GM21528 (cell line): ENCODE results near the gene CFAP100.

Experiments used
- ATAC-seq: cut with Tn5 transposase; IDR thresholded peaks from one replicate; pipeline ENCODE4 v1.9.1; 2021; ENCODE audit warnings: mild to moderate bottlenecking, moderate library complexity; ENCODE audit not compliant: unreplicated experiment, low FRiP score

Gene CFAP100

DNA sequence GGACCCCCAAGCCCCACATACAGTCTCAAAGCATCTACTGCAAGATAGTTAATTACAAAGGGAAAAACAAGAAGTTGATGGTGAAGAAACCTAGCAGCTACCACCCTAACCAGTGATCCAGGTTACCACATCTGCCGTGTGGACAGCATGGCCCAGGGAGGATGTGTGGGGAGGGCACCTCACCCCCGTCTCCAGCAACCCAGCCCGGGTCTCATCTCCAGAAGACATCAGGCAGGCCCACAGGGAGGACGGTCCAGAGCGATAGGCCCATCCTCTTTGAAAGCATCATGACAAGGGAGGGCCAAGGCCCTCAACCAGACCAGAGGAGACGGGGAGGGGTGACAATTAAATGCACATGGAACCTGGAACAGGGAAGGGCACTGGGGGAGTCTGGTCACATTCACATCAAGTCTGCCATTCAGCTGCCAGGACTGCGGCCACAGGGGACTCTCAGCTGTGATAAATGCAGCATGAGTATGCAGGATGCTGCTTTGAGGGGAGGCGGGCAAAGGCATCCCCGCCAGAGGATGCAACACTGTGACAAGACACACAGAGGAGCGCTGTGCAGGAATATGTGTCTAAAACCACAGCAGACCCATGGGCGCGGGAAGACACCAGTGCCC lies 62.2 kb downstream of the CFAP100 start:
- no peak for ATAC-seq

DNA sequence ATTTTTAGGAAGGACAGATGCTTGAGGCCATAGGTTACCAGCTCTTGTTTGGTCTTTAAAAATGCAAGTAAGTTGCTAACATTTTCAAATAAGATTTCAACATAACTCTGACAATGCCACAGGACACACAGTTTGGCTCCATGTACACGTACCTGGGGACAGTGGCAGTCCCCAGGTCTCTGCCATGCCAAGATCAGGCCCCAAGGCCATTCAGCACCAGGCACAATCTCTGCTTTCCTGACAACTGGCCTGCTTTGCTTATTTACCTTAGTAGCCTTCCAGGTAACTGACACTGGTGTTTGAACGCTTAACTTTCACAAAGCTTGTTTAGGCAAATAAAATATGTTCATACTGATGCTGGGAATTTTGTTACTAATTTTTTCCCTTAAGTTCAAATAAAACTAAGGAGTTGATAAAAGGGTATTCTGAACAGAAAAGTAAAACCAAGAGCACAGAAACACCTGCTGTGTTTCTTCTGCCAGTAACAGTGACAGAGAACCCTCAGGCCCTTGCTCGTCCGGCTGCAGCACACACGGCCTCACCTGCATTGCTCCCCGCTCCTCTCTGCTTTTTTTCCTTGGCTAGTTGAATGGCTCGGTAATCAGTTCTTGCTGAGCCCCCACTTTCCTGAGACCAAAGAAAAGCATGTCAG lies 64.5 kb downstream of the CFAP100 start:
- ATAC-seq: no peak

DNA sequence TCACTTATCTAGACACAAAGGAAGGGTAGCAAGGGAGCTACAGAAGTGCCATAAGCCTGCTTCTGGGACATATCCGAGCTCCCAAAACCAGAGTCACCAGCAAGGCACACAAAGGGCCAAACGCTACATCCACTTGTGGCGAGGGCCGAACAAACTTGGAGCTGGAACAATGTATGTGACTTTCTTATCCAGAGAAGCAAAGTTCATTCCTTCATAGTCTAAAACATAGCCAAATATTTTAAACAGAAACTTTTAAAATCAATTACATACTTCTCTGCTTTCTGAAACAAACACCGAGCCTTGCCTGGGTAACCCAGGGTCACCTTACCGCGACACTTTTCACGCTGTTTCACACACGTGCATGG lies 65.0 kb downstream of the CFAP100 start:
- ATAC-seq: no peak

DNA sequence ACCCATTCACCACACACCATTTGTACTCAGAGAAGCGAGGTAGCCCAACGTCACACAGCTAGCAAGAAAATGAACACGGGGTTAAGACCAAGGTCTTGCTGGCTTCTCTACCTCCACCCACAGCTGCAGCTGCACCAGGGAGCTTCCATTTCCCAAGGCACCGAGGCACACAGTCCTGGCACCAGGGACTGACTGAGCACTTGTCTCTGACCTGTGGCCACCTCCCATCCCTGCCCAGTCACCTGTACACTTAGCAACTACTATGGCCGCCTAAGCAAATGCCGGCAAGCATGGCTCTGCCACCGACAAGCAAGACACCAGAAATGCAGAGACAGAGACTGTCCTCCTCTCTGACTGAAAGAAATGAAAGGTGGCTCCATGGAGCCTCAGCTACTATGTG lies 65.7 kb downstream of the CFAP100 start:
- no peak for ATAC-seq

DNA sequence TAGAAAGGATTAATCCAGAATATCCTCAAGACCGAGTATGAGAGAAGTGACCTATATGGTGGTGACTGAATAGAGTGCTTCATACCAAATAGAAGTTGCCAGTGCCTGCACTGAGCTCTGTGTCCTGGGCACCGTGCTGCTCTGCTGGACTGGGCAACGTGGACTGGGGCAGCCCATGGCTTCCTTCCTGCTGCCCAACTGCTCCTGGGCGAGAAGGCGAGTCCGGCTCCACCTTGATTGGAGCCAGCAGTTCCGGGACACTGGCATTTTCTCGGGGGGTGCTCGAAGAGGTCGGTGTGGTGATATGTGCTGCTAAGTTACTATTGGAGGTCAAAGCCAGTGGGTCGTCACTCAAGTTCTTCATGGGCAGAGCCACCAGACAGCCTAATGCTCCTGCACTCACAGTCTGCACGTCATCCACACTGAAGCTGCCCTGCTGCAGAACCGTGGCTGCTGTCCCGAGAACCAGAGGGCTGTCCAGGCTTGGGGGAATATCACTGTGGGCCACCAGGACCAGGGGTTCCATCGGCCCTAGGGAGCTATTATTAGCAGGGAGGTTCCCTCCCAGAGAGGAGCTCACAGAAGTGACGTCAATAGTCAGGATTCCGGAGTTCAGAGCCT lies 66.9 kb downstream of the CFAP100 start:
- no peak for ATAC-seq

DNA sequence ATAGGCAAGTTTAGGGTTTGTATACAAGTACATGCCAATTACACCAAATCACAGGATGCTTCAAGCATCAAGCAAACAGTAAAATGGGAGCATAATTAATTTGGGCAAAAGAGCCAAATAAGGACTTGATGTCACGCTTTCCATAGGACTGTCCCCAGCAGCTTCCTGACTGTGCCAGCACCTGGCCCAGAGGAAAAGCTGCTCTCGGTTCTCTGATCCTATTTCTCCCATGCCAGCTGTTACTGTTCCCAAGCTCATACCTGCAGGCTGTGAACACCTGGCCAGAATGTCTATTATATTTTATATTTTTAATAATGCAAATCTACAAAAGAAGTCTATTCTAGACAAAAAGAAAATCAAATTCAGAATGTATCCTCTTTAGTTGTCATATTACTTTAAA lies 68.8 kb downstream of the CFAP100 start:
- no peak for ATAC-seq

DNA sequence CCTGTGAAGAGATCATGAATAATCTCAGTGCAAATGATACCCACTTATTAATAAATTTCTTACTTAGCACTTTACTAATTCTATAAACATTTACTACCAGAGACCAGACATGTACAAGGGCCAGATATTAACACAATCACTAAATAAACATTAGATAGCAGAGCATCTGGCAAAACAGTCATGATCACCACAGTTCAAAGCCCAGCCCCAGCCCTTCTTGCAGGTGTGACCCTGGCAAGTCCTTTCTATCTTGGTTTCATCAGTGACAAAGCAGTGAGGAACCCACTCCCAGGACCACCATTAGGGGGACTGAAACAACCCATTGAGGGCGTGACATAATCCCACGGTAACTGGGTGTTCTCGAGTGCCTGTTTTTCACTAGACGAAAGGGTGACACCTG lies 69.4 kb downstream of the CFAP100 start:
- no peak for ATAC-seq

DNA sequence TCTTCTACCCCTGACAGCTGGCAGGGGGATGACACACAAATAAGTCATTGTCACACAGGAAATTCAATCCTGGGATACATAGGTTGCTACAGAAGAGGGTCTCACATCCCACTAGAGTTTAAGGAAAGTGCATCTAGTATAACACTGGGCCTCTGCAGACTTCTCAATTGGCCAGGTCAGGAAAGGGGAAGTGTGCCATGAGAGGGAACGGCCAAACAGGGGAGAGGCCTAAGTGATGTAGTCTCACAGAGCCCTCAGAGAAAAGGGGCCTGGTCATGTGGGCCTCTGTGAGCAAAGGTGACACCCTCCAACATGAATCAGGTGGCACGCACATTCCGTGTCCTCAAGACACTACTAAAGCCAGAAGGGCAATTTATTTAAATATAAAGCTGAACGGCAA lies 69.8 kb downstream of the CFAP100 start:
- ATAC-seq: no peak

DNA sequence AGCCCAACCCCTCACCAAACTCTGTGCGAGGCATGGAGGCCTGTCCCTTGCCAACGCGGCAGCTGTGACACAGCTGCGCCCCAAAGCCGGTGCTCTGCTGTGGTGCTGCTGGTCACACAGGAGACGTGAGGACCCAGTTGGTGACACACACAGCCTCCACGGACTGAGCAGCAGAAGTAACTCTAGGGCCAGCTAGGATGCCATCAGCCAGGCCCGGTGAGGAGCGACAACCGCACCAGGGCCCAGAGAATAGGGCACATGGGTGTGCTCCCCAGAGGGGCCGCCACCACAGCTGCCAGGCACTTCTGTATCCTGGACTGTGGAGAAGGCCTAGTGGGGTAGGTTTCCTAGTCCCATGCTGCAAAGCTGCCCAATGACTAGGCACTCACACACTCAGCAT lies 70.3 kb downstream of the CFAP100 start:
- no peak for ATAC-seq

DNA sequence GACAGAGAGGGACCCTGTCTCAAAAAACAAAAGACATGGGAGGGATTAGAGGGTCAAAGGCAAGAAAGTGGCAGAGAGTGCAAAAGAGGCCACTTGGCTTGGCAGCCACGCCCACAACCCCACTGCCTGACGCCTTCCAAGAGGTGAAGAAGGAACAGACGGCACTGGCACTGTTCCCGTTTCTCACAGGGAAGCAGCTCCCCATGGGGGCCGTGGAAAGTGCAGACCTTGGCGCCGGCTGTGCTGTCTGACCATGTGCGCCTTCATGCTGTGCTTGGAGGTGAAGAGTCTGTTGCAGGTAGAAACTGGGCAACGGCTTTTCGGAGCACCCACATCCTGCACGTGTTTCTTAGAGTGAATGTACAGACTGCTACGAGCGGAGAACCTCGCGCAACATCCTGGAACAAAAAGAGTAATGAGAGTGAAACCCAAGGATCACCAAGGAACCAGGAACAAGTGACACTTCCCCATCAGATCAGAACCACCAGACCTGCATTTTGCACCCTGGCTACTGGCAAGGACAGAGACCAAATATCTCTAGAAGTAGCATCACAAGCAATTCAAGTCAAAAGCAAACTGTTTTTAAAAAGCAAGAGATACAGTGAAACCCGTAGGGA lies 71.3 kb downstream of the CFAP100 start:
- ATAC-seq: no peak

DNA sequence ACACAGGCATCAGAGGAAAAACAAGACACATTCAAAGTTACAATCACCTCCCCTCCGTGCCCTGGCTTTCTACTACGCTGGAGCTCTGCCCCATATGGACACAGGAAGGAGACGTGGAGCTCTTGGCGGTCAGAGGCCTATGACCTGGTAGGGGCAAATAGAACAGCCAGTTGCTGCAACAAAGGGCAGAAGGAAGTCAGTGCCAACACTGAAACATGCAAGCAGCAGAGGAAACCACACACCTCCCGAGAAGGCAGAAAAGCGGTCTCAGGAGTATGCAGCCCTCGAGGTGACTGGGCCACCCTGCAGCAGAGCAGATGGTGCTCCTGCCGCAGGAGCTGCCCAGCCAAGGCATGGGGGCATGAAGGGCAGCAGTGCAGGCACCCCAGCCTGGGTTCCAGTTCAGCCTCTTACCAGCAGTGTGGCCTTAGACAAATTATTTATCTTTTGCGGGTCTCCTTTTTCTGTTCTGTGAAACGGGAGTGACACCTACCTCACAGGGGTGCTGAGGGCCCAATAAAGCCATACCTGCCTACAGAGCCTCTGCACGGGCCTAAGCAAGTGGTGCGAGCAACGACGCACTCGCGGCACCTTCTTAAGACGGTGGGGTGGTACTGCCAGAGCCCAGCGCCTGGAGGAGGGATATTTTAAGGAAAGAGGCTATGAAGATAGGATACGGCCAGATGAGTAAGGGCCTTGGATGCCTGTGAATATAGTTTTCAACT lies 72.3 kb downstream of the CFAP100 start:
- no peak for ATAC-seq

DNA sequence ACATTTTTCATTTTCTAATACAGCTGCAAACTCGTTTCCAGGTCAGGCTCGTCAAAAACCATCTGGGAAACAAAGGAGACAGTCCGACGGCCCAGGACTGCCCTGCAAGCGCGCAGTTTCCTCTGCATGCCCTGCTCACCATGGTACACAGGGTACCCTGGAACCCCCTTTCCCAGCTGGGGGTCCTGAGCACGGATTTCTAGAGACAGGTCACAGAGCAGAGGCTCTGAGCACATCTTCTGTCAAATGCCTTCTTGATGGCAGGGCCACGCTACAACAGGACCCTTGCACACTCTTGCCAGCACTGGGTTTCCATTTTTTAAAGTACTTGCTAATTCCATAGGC lies 72.9 kb downstream of the CFAP100 start:
- ATAC-seq: no peak

DNA sequence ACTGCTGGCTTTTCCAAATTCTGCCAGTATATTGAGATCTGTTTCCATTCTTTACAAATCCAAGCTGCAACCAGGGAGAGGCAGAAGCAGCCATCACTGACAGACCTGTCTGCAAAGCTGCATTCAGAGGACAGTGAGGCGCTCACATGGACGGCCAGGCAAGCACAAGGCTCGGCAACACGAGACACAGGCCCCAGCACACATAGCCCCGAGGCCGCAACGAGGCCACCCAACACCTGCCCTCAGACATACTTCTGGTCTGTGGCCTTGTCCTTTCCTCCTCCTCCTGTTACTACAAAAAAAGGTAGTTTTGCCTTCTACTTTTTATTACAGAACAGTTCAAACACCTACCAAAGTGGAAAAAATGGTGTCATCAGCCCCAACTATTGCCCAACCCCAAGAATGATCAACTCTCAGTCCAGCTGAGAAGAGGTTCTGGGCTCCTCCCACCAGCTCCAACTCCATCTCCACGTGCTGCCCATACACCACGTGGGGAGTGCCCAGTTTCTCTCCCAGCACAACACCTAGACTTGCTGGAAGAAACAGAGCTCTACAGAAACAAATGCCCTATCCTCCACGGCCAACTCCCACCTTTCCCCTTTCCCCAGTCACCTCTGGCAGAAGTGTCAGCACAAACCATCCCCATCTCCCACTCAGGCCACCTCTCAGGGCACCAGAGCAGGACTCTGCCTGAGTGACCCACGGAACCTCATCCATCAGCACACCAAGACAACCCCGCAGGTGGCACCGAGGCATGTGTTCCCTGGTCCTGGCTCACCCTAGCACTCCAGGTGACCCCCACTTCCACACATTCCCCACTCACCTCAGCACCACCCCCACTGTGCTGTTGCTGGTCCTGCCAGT lies 73.6 kb downstream of the CFAP100 start:
- no peak for ATAC-seq

DNA sequence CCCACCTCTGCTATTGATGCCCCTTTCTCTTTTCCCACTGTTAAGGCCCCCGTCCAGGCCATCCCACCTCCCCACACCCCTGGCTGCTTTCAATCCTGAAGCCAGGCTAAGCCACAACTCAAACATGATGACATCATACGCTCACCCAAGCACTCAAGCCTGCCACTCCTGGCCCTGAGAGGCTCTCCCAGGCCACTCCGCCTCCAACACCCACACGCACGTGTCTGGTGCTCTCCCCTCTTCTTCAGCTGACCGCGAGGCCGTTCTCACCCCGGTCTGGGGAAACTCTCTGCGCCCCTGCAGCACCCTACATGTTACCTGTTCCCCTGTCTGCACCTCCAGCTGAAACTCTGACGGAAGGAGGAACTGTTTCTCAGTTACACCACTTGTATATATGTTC lies 74.8 kb downstream of the CFAP100 start:
- ATAC-seq: no peak

DNA sequence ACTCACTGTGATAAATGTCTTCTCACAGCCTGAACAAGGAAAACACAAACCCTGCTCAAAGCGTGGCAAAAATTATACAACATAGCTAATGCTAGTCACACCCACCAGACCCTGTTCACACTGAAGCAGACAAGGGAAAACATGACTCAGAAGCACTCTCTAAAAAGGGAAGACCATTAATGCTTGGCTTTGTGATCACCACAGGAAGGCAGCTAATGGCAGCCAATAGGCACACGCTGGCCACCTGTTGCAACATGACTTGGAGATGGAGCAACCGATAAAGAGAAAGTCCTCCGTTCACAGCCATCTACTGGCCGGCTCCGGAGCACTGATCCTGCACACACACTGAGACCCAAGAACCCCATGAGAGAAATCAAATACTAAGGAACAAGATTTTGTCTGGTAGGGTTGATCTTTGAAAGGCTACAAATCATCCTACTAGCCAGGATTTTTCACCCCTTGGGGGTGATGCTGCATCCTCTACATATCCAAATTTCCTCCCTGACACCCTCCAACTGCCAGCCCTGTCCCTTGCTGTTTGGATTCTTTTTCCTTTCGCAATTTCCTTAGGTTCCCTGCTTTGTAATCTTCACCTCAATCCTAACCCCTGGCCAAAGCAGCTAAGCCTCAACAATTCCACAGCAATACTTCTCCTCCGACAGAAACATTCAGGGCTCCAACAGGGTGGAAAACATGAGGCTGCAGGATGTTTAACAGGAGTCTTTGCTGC lies 77.7 kb downstream of the CFAP100 start:
- no peak for ATAC-seq

DNA sequence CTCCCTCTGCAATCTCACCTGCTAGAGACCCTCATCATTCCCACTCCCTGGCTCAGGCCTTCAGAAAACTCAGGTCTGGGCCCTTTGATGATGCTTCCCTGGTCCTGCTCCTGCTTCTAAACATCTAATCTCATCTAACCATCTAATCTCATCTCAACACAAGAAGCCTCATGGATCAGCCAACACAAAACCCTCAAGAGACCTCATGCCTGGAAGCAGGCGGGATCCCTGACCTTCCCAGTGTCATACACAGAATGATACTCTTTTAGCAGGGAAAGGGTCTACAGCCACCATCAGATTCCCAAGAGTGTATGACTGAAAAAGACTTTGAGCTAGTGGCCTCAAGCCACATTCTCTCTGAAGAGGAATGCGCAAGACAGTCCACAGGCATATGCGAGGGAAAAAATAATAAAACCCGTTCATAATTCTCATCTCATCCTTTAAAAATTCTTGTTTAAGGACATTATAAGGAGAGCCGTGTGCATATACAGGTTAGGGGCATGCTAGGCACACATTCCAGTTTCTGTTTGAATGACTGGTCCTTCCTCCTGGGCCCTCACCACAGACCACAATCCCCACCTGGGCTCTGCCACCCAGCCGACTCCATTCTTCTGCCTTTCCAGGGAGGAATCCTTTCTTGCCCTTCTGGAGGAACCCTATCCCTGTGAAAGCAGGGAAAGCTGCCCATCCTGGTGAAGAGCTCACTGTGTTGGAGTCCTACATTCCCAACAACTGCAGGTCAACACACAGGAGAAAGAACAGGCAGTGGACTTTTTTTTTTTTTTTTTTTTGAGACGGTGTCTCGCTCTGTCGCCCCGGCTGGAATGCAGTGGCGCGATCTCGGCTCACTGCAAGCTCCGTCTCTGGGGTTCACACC lies 78.8 kb downstream of the CFAP100 start:
- ATAC-seq: no peak

DNA sequence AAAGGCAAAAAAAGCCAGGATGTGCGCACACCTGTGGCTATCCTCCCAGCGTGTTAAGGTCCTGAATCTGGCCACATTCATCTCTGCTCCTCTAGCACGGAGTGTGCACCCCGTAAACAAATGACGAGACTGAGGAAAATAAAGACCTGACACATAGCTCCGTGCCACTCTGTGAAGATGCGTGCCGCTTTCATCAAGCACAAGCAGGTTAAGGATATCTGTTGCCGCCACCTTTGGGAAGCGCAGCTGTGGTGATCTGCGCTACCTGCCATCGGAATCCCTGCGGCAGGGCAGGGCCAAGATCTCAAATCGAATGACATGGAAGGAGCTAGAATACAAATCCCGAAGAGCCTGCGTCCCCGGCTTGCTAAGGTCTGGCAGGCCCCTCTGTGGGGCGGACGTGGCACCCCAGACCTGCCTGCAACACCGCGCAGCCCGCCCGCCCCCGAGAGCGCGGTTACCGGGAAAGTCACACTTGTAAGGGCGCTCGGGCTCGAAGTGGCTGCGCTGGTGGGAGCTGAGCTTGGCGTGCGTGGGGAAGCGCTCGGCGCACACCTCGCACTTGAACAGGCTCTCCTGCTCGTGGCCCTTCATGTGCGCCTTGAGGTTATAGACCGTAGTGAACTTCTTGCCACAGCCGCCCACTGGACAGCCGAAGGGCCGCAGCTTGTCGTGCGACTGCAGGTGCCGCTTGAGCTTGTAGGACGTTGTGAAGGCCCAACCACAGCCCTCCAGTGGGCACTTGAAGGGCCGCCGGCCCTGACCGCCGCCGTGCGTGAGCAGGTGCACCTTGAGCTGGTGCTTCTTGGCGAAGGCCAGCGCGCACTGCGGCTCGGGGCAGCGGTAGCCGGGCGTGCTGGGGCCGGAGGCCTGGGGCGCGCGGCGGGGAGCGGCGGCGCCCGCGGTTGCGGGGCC lies 80.0 kb downstream of the CFAP100 start:
- ATAC-seq: peak; percentile 16
